WERI-Rb-1 (cell line): ENCODE results near the gene CCDC17.
"Not testable (repeated sequence)": the region's sequence is repeated elsewhere in the genome, so short reads cannot be mapped to it uniquely, and the experiment has no call there.

Experiments
- DNase-seq: peaks from one replicate; pipeline ENCODE4 v3.0.0-alpha.2; 2020
- H3K27ac ChIP-seq: fragments of 250-450 bp; sonication (Bioruptor Pico); 2 replicates; pipeline ENCODE4 v1.5.1; 2020; ENCODE audit warnings: mild to moderate bottlenecking, moderate library complexity
- H3K27me3 ChIP-seq: fragments of 250-450 bp; sonication (Bioruptor Pico); 2 replicates; pipeline ENCODE4 v1.5.1; 2021; ENCODE audit warnings: mild to moderate bottlenecking, low read depth, moderate library complexity; ENCODE audit not compliant: insufficient read depth, severe bottlenecking
- H3K36me3 ChIP-seq: fragments of 250-450 bp; sonication (Bioruptor Pico); 2 replicates; pipeline ENCODE4 v1.5.1; 2020; ENCODE audit warnings: mild to moderate bottlenecking, moderate library complexity
- H3K4me3 ChIP-seq: 2 replicates; pipeline ENCODE4 v1.5.1; 2011; ENCODE audit warnings: low read depth, mild to moderate bottlenecking, control low read depth, low read length
- H3K9me3 ChIP-seq: fragments of 250-450 bp; sonication (Bioruptor Pico); 2 replicates; pipeline ENCODE4 v1.5.1; 2021; ENCODE audit warnings: mild to moderate bottlenecking, moderate library complexity; ENCODE audit not compliant: severe bottlenecking
- TF ChIP-seq, protein P1 (sequence below): IDR thresholded peaks from 2 replicates; pipeline ENCODE4 v1.5.1; 2011; ENCODE audit warnings: low read depth, mild to moderate bottlenecking, control low read depth, inconsistent platforms, low read length

Gene CCDC17

DNA sequence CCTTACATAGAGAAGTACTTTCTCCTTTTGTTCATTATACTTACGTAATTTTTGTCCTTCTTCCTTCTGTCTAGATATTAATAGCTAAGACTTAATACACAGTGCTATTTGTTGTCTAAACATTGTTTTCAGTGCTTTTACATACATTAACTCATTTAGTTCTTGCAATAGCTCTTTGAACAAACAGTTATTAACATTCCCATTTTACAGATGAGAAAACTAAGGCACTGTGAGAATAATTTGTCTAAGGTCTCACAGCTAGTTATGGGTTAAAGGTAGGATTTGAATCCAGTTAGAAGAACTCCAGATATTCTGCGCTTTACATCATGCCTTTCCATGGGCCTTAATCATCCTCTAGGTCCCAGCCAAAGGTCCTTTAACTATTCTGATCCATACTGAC lies 19.6 kb downstream of the CCDC17 start:
- TF ChIP-seq, protein P1, sequence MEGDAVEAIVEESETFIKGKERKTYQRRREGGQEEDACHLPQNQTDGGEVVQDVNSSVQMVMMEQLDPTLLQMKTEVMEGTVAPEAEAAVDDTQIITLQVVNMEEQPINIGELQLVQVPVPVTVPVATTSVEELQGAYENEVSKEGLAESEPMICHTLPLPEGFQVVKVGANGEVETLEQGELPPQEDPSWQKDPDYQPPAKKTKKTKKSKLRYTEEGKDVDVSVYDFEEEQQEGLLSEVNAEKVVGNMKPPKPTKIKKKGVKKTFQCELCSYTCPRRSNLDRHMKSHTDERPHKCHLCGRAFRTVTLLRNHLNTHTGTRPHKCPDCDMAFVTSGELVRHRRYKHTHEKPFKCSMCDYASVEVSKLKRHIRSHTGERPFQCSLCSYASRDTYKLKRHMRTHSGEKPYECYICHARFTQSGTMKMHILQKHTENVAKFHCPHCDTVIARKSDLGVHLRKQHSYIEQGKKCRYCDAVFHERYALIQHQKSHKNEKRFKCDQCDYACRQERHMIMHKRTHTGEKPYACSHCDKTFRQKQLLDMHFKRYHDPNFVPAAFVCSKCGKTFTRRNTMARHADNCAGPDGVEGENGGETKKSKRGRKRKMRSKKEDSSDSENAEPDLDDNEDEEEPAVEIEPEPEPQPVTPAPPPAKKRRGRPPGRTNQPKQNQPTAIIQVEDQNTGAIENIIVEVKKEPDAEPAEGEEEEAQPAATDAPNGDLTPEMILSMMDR = no peak

GRCh38 chr1:45596765-45597164 lies 27.1 kb downstream of the CCDC17 start:
- not testable (repeated sequence) for H3K4me3 ChIP-seq, H3K27ac ChIP-seq, H3K9me3 ChIP-seq, H3K27me3 ChIP-seq, DNase-seq
- peaks cover 77% of the 10 kb centered on the region for H3K36me3 ChIP-seq

More for the DNA sequence above, 19.6 kb downstream of the CCDC17 start:
- H3K4me3 ChIP-seq = no peak overlapping the region
- no peak for DNase-seq
- H3K27ac ChIP-seq = no peak overlapping the region
- H3K36me3 ChIP-seq = peaks cover 78% of the 10 kb centered on the region
- H3K27me3 ChIP-seq = no peaks in the 10 kb centered on the region
- H3K9me3 ChIP-seq = no peaks in the 10 kb centered on the region

DNA sequence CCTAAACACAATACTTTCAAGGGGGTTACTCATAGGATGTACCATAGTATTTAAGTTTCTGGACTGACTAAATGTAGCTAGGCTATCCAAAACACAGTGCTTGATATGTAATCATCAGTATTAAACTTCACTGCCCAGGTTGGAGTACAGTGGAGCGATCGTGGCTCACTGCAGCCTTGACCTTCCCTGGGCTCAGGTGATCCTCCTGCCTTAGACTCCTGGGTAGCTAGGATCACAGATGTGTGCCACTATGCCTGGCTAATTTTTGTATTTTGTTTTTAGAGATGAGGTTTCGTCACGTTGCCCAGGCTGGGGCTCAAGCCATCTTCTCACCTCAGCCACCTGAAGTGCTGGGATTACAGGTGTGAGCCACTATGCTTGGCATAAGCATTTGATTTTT lies 29.4 kb downstream of the CCDC17 start:
- Histone ChIP-seq H3K27me3 (no peaks in the 10 kb centered on the region), H3K27ac (no peak overlapping the region), H3K9me3 (no peaks in the 10 kb centered on the region), H3K36me3 (peaks cover 91% of the 10 kb centered on the region), H3K4me3 (no peak overlapping the region)
- TF ChIP-seq, protein P1 = no peak
- no peak for DNase-seq

GRCh38 chr1:45589861-45590260 lies 34.0 kb downstream of the CCDC17 start:
- Histone ChIP-seq H3K4me3 (no peak overlapping the region), H3K36me3 (peaks cover 89% of the 10 kb centered on the region), H3K9me3 (no peaks in the 10 kb centered on the region), H3K27ac (no peak overlapping the region), H3K27me3 (no peaks in the 10 kb centered on the region)
- no peak for DNase-seq
- TF ChIP-seq, protein P1 = no peak

DNA sequence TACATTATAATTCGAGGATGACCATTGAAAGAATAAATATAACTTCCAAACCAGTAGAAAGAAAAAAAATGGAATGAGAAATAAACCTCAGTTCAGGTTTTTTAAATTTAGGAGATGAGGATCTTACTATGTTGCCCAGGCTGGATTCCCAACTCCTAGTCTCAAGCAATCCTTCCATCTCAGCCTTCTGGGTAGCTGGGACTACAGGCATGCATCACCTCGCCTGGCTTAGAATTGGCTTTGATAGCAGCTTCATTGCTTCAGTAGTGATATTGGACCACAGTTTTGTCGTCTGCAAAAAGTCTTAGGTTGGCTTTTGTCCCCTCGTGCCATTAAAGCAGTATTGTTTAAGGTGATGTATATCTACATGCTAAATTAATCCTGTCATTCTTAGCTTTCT lies 37.1 kb downstream of the CCDC17 start:
- DNase-seq = no peak
- TF ChIP-seq, protein P1 = no peak
- Histone ChIP-seq H3K27ac (no peak overlapping the region), H3K27me3 (no peaks in the 10 kb centered on the region), H3K36me3 (peaks cover 66% of the 10 kb centered on the region), H3K4me3 (no peak overlapping the region), H3K9me3 (no peaks in the 10 kb centered on the region)

- TF ChIP-seq, protein P1 = no peak
- Histone ChIP-seq H3K27me3 (no peaks in the 10 kb centered on the region), H3K27ac (peak overlapping the region; percentile 99), H3K4me3 (peak overlapping the region; percentile 86), H3K9me3 (no peaks in the 10 kb centered on the region), H3K36me3 (peaks cover 54% of the 10 kb centered on the region)
- no peak for DNase-seq
Observed at GRCh38 chr1:45585496-45586075, 38.3 kb downstream of the CCDC17 start.
